DMS53 (cell line): Measurements from ENCODE around the gene SFT2D1.

Experiments used
- DNase-seq: peaks from one replicate; lab custom pipeline; 2025; lab: John Stamatoyannopoulos, UW

SFT2D1 gene

GRCh38 chr6:166307082-166308032, 35.0 kb downstream of the SFT2D1 start:
- peak; percentile 92 for DNase-seq

GRCh38 chr6:166306378-166307081, 35.8 kb downstream of the SFT2D1 start:
- DNase-seq, result peak; percentile 86

- DNase-seq, result peak; percentile 53
Observed at GRCh38 chr6:166305562-166306117, 36.7 kb downstream of the SFT2D1 start.

GRCh38 chr6:166304106-166304505, 38.2 kb downstream of the SFT2D1 start:
- DNase-seq, result no peak

GRCh38 chr6:166301611-166302529, 40.5 kb downstream of the SFT2D1 start:
- no peak for DNase-seq

GRCh38 chr6:166300357-166300987, 41.9 kb downstream of the SFT2D1 start:
- no peak for DNase-seq

- no peak for DNase-seq
Observed at GRCh38 chr6:166297606-166298005, 44.7 kb downstream of the SFT2D1 start.

- no peak for DNase-seq
Observed at GRCh38 chr6:166296035-166296883, 46.1 kb downstream of the SFT2D1 start.

- no peak for DNase-seq
Observed at GRCh38 chr6:166293731-166294584, 48.4 kb downstream of the SFT2D1 start.

GRCh38 chr6:166289207-166290060, 52.9 kb downstream of the SFT2D1 start:
- peak; percentile 7 for DNase-seq

GRCh38 chr6:166286839-166287271, 55.5 kb downstream of the SFT2D1 start:
- peak; percentile 79 for DNase-seq

- DNase-seq, result no peak
Observed at GRCh38 chr6:166285233-166285632, 57.1 kb downstream of the SFT2D1 start.

- no peak for DNase-seq
Observed at GRCh38 chr6:166284640-166285039, 57.7 kb downstream of the SFT2D1 start.

- no peak for DNase-seq
Observed at GRCh38 chr6:166282394-166283032, 59.8 kb downstream of the SFT2D1 start.

- no peak for DNase-seq
Observed at GRCh38 chr6:166281104-166281503, 61.2 kb downstream of the SFT2D1 start.

GRCh38 chr6:166279393-166279679, 63.0 kb downstream of the SFT2D1 start:
- no peak for DNase-seq

- DNase-seq, result no peak
Observed at GRCh38 chr6:166278579-166279392, 63.6 kb downstream of the SFT2D1 start.
